Body of pancreas (tissue), 4 donors: ENCODE results near the gene RBCK1.

Experiments
- POLR2A ChIP-seq, 3 donors: fragments of 450-650 bp; IDR thresholded peaks; one replicate each; pipeline ENCODE4 v1.6.1; 2016; ENCODE audit warnings: antibody characterized with exemption in 3 of 3, mild to moderate bottlenecking in 2 of 3
- TF ChIP-seq, protein P1 (sequence below), 7 experiments: fragments of 450-650 bp in 4 of 7; fragments of 200-600 bp in 3 of 7; sonication (generic) in 3 of 7; IDR thresholded peaks; one replicate each; pipeline ENCODE4 v1.5.1; 2016 to 2019; ENCODE audit warnings: antibody characterized with exemption in 7 of 7

- TF ChIP-seq, protein P1, sequence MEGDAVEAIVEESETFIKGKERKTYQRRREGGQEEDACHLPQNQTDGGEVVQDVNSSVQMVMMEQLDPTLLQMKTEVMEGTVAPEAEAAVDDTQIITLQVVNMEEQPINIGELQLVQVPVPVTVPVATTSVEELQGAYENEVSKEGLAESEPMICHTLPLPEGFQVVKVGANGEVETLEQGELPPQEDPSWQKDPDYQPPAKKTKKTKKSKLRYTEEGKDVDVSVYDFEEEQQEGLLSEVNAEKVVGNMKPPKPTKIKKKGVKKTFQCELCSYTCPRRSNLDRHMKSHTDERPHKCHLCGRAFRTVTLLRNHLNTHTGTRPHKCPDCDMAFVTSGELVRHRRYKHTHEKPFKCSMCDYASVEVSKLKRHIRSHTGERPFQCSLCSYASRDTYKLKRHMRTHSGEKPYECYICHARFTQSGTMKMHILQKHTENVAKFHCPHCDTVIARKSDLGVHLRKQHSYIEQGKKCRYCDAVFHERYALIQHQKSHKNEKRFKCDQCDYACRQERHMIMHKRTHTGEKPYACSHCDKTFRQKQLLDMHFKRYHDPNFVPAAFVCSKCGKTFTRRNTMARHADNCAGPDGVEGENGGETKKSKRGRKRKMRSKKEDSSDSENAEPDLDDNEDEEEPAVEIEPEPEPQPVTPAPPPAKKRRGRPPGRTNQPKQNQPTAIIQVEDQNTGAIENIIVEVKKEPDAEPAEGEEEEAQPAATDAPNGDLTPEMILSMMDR (IDR thresholded peaks at IDR 0.05): no peak
- no peak for TF ChIP-seq POLR2A (IDR thresholded peaks at IDR 0.05)
Observed at GRCh38 chr20:366041-366718, 41.9 kb upstream of the RBCK1 start.
